Keratinocyte (primary cell): ENCODE data around the gene SERP1.

Experiments used
- CTCF ChIP-seq, 3 experiments: IDR thresholded peaks in 1 of 3; conservative IDR thresholded peaks in 1 of 3; optimal IDR thresholded peaks in 1 of 3; 2 replicates in 2 of 3; 3 replicates in 1 of 3; pipeline versions ENCODE3 to v1.5.1; 2011; ENCODE audit warnings: low read length in 3 of 3, mild to moderate bottlenecking in 3 of 3, moderate library complexity in 2 of 3, control low read depth in 1 of 3, inconsistent platforms in 1 of 3; ENCODE audit not compliant: insufficient read depth in 2 of 3; ENCODE audit errors: extremely low read depth in 1 of 3
- EZH2 ChIP-seq: IDR thresholded peaks from one replicate; pipeline ENCODE4 v1.6.1; 2012; ENCODE audit warnings: inconsistent platforms, mild to moderate bottlenecking, low read length, moderate library complexity

- TF ChIP-seq EZH2 (no peak), CTCF (optimal IDR thresholded peaks at IDR 0.05 in 1 of 3, IDR thresholded peaks at IDR 0.05 in 1 of 3, conservative IDR thresholded peaks at IDR 0.05 in 1 of 3; ENCODE audit: extremely low read depth in 1 of 3, insufficient read depth in 2 of 3, low read length in 3 of 3) (no peak)
Measured at GRCh38 chr3:150503402-150504099, 42.7 kb downstream of the SERP1 start.
